Thoracic aorta (tissue), 2 donors: ENCODE measurements around the gene LTK. TPM values are rescaled to one million over a fixed set of nuclear protein-coding genes. Genes with fewer than 3 reads are reported as not detected.

Experiments used
- ATAC-seq: fragments of 150-250 bp; one replicate; pipeline ENCODE4 v1.8.0; 2017; ENCODE audit warnings: low read depth; ENCODE audit not compliant: insufficient number of reproducible peaks, low FRiP score
- DNase-seq: peaks from one replicate; pipeline ENCODE4 v3.0.0-alpha.2; 2020; ENCODE audit warnings: low spot score
- H3K27ac ChIP-seq, 2 donors: fragments of 200-600 bp; sonication (generic); 1 replicate in 1 of 2; 2 replicates in 1 of 2; pipeline ENCODE4 v1.5.1; 2016; ENCODE audit warnings: mild to moderate bottlenecking in 2 of 2, moderate library complexity in 2 of 2
- H3K27me3 ChIP-seq: fragments of 200-600 bp; sonication (generic); replicated peaks from 2 replicates; pipeline ENCODE4 v1.6.0; 2016; ENCODE audit warnings: mild to moderate bottlenecking; ENCODE audit not compliant: insufficient read depth
- H3K36me3 ChIP-seq: fragments of 200-600 bp; sonication (generic); one replicate; pipeline ENCODE4 v1.5.1; 2016
- H3K4me1 ChIP-seq, 2 donors: fragments of 200-600 bp; sonication (generic); 1 replicate in 1 of 2; 2 replicates in 1 of 2; pipeline versions ENCODE4 v1.5.1 to v1.6.0; 2016; ENCODE audit warnings: low read depth in 2 of 2, mild to moderate bottlenecking in 1 of 2; ENCODE audit not compliant: control insufficient read depth in 1 of 2
- H3K4me3 ChIP-seq: fragments of 200-600 bp; sonication (generic); 2 replicates; pipeline ENCODE4 v1.5.1; 2016; ENCODE audit warnings: mild to moderate bottlenecking
- H3K9me3 ChIP-seq: fragments of 200-600 bp; sonication (generic); 2 replicates; pipeline ENCODE4 v1.5.1; 2016
- CTCF ChIP-seq: fragments of 200-600 bp; sonication (generic); IDR thresholded peaks from one replicate; pipeline ENCODE4 v1.5.1; 2019; ENCODE audit warnings: antibody characterized with exemption
- total RNA-seq, 2 donors: library from RNA; depleted of rRNA; stranded (reverse); fragments of >200 nt; gene quantifications; one replicate each; pipeline versions ENCODE4 v1.1.0 to v1.2.3, GENCODE V29; 2016

LTK gene
- total RNA-seq, 2 donors from 2014 or later = 0.35 to 0.81 TPM

GRCh38 chr15:41498657-41499056 lies 15.0 kb downstream of the LTK start:
- DNase-seq (no peak), ATAC-seq (no peak)
- H3K4me1 ChIP-seq = peaks cover 26 to 31% of the 10 kb centered on the region in 2 donors
- no peak for TF ChIP-seq CTCF
- no peak overlapping the region for H3K4me3 ChIP-seq
- H3K36me3 ChIP-seq = no peaks in the 10 kb centered on the region
- no peaks in the 10 kb centered on the region for H3K9me3 ChIP-seq
- H3K27me3 ChIP-seq = peaks cover 7% of the 10 kb centered on the region
- no peak overlapping the region for H3K27ac ChIP-seq

GRCh38 chr15:41495736-41496599 lies 17.7 kb downstream of the LTK start:
- H3K9me3 ChIP-seq = no peaks in the 10 kb centered on the region
- TF ChIP-seq CTCF = no peak
- DNase-seq = no peak
- H3K27ac ChIP-seq = no peak overlapping the region
- no peak for ATAC-seq
- H3K4me1 ChIP-seq = peaks cover 25 to 31% of the 10 kb centered on the region in 2 donors
- peak overlapping the region; percentile 94 for H3K4me3 ChIP-seq
- H3K27me3 ChIP-seq = peaks cover 7% of the 10 kb centered on the region
- H3K36me3 ChIP-seq = no peaks in the 10 kb centered on the region

- H3K9me3 ChIP-seq = no peaks in the 10 kb centered on the region
- no peaks in the 10 kb centered on the region for H3K36me3 ChIP-seq
- no peak for TF ChIP-seq CTCF
- no peak overlapping the region for H3K27ac ChIP-seq
- peaks cover 7% of the 10 kb centered on the region for H3K27me3 ChIP-seq
- DNase-seq (no peak), ATAC-seq (no peak)
- H3K4me3 ChIP-seq = peak overlapping the region; percentile 94
- peaks cover 25 to 31% of the 10 kb centered on the region in 2 donors for H3K4me1 ChIP-seq
Observed at GRCh38 chr15:41494922-41495735, 18.5 kb downstream of the LTK start.

- no peaks in the 10 kb centered on the region for H3K36me3 ChIP-seq
- TF ChIP-seq CTCF = no peak
- DNase-seq (no peak), ATAC-seq (no peak)
- H3K27ac ChIP-seq = no peak overlapping the region
- H3K27me3 ChIP-seq = peaks cover 7% of the 10 kb centered on the region
- H3K4me1 ChIP-seq = peaks cover 25 to 31% of the 10 kb centered on the region in 2 donors
- H3K9me3 ChIP-seq = no peaks in the 10 kb centered on the region
- peak overlapping the region; percentile 94 for H3K4me3 ChIP-seq
Observed at GRCh38 chr15:41494190-41494921, 19.3 kb downstream of the LTK start.

- DNase-seq (no peak), ATAC-seq (no peak)
- Histone ChIP-seq H3K36me3 (no peaks in the 10 kb centered on the region), H3K27ac (no peak overlapping the region), H3K4me1 (peaks cover 25 to 31% of the 10 kb centered on the region in 2 donors), H3K4me3 (peak overlapping the region; percentile 94), H3K27me3 (peaks cover 7% of the 10 kb centered on the region), H3K9me3 (no peaks in the 10 kb centered on the region)
- TF ChIP-seq CTCF = no peak
Observed at GRCh38 chr15:41493902-41494189, 19.8 kb downstream of the LTK start.
